ENCODE results near the gene PDF. TPM values are rescaled to one million over a fixed set of nuclear protein-coding genes. Genes with fewer than 3 reads are reported as not detected.

Gene PDF
- total and polyA plus RNA-seq, 2 of the 13 experiments (the other 11 are each of a cell fraction or from before 2014, with no cell fraction given) = 12.4 to 48.8 TPM

DNA sequence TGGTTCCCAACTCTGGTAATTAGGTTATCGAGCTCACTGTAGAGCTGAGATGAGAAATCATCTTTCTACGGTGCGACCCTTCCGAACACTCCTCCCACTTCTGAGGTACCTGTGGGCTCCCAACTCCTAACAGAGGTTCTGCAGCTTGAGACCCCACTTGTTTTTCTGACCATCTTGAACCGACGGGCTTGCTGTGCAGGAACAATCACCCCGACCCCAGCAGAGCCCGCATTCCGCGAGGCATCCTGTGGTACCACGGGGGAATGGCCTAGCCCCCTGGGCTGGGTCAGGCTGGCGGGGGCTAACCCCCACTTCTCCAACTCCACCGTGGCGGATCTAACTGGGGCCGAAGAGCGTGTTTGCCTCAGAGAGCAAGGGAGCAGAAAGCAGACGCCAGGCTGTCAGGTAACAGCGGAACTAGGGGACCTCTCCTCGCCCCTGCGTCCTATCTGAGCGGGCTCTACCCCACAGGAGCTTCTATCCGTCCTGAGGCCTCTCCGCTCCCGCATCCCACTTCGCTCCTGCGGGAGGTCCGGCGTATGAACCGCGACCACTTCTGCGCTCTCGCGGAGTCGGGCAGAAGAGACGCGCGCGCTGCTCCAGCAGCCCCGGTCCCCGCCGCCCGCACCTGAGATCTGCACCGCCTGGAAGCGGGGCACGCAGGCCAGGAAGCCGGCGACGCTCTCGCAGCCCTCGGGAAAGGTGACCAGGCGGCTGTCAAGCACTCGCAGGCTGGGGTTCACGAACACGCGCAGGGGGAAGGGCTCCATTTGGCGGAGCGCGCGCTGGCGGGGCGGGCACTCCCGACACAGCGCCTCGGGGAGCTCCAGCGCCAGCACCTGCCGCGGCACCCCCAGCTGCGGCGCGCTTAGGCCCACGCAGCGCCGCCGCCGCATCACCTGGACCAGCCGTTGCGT, 761 bp downstream of the PDF start (continued):
- TF ChIP-seq, protein P1, sequence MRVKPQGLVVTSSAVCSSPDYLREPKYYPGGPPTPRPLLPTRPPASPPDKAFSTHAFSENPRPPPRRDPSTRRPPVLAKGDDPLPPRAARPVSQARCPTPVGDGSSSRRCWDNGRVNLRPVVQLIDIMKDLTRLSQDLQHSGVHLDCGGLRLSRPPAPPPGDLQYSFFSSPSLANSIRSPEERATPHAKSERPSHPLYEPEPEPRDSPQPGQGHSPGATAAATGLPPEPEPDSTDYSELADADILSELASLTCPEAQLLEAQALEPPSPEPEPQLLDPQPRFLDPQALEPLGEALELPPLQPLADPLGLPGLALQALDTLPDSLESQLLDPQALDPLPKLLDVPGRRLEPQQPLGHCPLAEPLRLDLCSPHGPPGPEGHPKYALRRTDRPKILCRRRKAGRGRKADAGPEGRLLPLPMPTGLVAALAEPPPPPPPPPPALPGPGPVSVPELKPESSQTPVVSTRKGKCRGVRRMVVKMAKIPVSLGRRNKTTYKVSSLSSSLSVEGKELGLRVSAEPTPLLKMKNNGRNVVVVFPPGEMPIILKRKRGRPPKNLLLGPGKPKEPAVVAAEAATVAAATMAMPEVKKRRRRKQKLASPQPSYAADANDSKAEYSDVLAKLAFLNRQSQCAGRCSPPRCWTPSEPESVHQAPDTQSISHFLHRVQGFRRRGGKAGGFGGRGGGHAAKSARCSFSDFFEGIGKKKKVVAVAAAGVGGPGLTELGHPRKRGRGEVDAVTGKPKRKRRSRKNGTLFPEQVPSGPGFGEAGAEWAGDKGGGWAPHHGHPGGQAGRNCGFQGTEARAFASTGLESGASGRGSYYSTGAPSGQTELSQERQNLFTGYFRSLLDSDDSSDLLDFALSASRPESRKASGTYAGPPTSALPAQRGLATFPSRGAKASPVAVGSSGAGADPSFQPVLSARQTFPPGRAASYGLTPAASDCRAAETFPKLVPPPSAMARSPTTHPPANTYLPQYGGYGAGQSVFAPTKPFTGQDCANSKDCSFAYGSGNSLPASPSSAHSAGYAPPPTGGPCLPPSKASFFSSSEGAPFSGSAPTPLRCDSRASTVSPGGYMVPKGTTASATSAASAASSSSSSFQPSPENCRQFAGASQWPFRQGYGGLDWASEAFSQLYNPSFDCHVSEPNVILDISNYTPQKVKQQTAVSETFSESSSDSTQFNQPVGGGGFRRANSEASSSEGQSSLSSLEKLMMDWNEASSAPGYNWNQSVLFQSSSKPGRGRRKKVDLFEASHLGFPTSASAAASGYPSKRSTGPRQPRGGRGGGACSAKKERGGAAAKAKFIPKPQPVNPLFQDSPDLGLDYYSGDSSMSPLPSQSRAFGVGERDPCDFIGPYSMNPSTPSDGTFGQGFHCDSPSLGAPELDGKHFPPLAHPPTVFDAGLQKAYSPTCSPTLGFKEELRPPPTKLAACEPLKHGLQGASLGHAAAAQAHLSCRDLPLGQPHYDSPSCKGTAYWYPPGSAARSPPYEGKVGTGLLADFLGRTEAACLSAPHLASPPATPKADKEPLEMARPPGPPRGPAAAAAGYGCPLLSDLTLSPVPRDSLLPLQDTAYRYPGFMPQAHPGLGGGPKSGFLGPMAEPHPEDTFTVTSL (CRISPR knock-in tag; IDR thresholded peaks at IDR 0.05; ENCODE audit: borderline replicate concordance) = no peak
- TF ChIP-seq HNF4A (CRISPR knock-in tag; IDR thresholded peaks at IDR 0.05) (no peak), ZNF383 (CRISPR knock-in tag; IDR thresholded peaks at IDR 0.05; ENCODE audit: borderline replicate concordance) (peak; percentile 62; the same call in 1 of the 2 replicates), MEF2D (CRISPR knock-in tag; IDR thresholded peaks at IDR 0.05) (peak; percentile 34; the same call in 1 of the 2 replicates), ZNF616 (CRISPR knock-in tag; IDR thresholded peaks at IDR 0.05; ENCODE audit: low read depth) (peak; percentile 43; the same call in 1 of the 2 replicates), ZNF678 (CRISPR knock-in tag; IDR thresholded peaks at IDR 0.05) (peak; percentile 42; the same call in 1 of the 2 replicates), ZBTB7A (CRISPR knock-in tag; IDR thresholded peaks at IDR 0.05) (peak; percentile 43; the same call in 1 of the 2 replicates), SMARCC2 (IDR thresholded peaks at IDR 0.05) (no peak), HHEX (CRISPR knock-in tag; IDR thresholded peaks at IDR 0.05) (no peak), ZFX (CRISPR knock-in tag; IDR thresholded peaks at IDR 0.05; ENCODE audit: low read depth) (no peak), ZNF292 (CRISPR knock-in tag; IDR thresholded peaks at IDR 0.05; ENCODE audit: borderline replicate concordance, low read depth) (peak; percentile 61; the same call in 1 of the 2 replicates), ZNF879 (CRISPR knock-in tag; IDR thresholded peaks at IDR 0.05) (peak; percentile 4; the same call in 1 of the 2 replicates), ZNF263 (CRISPR knock-in tag; IDR thresholded peaks at IDR 0.05) (no peak), ZNF660 (CRISPR knock-in tag; IDR thresholded peaks at IDR 0.05; ENCODE audit: borderline replicate concordance, low read depth) (no peak), TEAD3 (CRISPR knock-in tag; optimal IDR thresholded peaks at IDR 0.05; ENCODE audit: borderline replicate concordance) (no peak), THYN1 (CRISPR knock-in tag; IDR thresholded peaks at IDR 0.05; ENCODE audit: borderline replicate concordance, low read depth) (no peak), ZBTB20 (CRISPR knock-in tag; IDR thresholded peaks at IDR 0.05; ENCODE audit: borderline replicate concordance, low read depth) (peak; percentile 52; the same call in 1 of the 2 replicates), ATF7 (IDR thresholded peaks at IDR 0.05) (no peak), ATF7 (CRISPR knock-in tag; IDR thresholded peaks at IDR 0.05) (peak; percentile 33; the same call in 1 of the 2 replicates), RARA (CRISPR knock-in tag; IDR thresholded peaks at IDR 0.05) (no peak), NR1H2 (CRISPR knock-in tag; IDR thresholded peaks at IDR 0.05; ENCODE audit: borderline replicate concordance, low read depth) (peak; percentile 77; the same call in 1 of the 2 replicates), ZSCAN12 (CRISPR knock-in tag; IDR thresholded peaks at IDR 0.05) (no peak)
- TF ChIP-seq, protein P2, sequence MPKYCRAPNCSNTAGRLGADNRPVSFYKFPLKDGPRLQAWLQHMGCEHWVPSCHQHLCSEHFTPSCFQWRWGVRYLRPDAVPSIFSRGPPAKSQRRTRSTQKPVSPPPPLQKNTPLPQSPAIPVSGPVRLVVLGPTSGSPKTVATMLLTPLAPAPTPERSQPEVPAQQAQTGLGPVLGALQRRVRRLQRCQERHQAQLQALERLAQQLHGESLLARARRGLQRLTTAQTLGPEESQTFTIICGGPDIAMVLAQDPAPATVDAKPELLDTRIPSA (CRISPR knock-in tag; IDR thresholded peaks at IDR 0.05; ENCODE audit: borderline replicate concordance) = peak; percentile 88; the same call in 1 of the 2 replicates
